ENCODE measurements around the gene CFAP57.
"Not testable (repeated sequence)": the region's sequence is repeated elsewhere in the genome, so short reads cannot be mapped to it uniquely, and the experiment has no call there.

The CFAP57 gene

GRCh38 chr1:43172527-43172972, 420 bp downstream of the CFAP57 start:
- peak; percentile 71 to 80 (median 78) for DNase-seq (ENCODE audit: low read depth in 3 of 3)

DNA sequence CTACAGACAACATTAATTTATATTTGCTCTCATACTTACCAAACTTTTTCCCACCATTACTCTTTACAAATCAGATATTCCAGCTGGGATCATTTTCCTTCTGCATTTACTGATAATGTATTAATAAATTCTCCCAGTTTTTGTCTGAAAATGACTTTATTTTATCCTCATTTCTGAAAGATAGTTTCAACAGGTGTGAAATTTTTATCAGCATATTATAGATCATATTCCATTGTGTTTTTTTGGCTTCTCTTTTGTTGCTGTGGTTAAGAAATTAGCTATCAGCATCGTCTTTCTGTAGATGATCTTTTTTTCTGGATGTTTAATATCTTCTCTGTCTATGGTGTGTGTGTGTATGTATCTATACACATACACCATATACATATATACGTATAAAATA, 2.7 kb downstream of the CFAP57 start:
- DNase-seq (ENCODE audit: low read depth in 3 of 3) = no peak

DNA sequence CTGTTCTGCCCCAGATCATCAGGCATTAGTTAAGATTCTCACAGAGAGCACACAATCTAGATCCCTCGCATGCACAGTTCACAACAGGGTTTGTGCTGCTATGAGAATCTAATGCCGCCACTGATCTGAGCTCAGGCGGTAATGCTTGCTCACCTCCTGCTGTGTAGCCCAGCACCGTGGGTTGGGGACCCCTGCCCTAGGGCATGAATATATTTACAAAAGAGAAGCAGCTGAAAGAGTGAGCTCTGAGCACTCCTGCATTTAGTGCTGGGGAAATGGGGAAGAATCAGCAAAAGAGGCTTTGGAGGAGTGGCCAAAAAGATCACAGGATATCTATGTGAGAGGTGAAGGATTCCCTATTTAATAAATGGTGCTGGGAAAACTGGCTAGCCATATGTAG, 5.6 kb downstream of the CFAP57 start:
- DNase-seq (ENCODE audit: low read depth in 3 of 3) = no peak

DNA sequence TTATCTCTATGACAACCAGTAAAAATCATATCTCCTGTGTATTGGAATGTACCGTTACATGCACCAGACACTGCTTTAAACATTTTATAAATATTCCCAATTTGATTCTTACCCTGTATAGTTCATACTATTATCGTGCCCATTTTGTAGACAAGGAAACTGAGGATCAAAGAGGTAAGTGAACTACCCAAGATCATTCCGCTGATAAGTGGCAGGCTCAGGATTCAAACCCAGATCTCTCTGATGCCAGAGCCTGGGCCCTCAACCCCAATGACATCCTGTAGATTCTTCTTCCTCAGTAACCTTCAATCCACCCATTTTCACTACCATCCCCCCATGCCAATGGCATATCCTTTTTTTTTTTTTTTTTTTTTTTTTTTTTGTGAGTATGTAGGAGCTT, 12.3 kb downstream of the CFAP57 start:
- DNase-seq (ENCODE audit: low read depth in 3 of 3) = no peak

DNA sequence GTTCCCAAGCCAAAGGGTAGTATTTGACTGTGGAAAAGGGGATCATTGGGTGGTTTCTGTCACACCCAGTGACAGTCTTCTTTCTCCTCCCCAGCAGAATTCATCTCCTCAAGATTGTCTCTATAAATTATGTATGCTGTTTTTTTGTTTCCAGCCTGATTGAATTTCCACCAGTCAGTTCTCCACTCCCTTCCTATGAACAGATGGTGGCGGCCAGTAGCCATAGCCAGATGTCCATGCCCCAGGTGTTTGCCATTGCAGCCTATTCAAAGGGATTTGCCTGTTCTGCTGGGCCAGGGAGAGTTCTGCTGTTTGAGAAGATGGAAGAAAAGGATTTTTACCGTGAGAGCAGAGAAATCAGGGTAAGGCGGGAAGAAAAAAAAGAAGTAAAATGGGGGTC, 12.9 kb downstream of the CFAP57 start:
- DNase-seq (ENCODE audit: low read depth in 3 of 3) = no peak

DNA sequence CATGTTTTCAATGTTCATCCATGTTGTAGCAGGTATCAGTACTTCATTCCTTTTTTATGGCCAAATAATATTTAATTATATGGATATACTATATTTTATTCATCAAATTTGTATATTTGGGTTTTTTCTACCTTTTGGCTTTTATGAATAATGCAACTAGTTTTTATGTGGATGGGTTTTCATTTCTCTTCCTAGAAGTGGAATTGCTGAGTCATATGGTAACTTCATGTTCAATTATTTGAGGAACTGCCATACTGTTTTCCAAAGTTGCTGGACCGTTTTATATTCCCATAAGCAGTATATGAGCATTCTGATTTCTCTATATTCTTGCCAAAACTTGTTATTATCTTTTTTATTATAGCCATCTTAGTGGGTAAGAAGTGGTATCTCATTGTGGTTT, 16.0 kb downstream of the CFAP57 start:
- no peak for DNase-seq (ENCODE audit: low read depth in 3 of 3)

- DNase-seq (ENCODE audit: low read depth in 3 of 3) = no peak
These were observed 22.4 kb downstream of the CFAP57 start for GRCh38 chr1:43194509-43194908.

DNA sequence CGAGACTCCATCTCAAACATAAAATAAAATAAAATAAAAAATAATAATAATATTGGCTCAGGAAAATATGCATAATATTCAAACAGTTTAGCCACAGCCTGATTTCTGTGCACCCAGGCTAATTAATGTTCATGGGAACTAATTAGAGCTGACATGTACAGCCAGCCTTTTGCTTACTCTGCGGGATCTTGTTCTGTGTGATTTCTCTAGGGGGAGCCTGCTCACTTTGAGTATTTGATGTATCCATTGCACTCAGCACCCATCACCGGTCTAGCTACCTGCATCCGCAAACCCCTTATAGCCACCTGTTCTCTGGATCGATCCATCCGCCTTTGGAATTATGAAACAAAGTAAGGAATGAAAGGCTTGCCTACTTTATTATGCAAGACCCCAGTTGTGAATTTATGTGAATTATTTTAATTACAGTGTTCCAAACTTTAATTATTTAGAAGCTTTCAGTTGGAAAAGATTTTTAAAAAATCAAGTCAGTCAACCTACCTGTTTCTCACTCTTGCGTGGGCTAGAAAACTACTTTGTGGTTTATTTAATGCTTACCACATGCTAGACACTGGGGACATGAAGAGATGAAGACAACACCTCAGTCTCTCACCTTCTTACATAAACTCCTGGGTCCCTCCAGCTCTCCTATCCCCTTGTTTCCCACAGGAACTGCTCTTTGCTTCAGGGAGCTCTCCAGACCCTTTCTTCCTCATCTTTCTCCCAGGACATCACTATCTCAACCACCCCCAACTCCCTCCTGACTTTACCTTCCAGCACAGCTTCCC, 25.4 kb downstream of the CFAP57 start:
- no peak for DNase-seq (ENCODE audit: low read depth in 3 of 3)

GRCh38 chr1:43199093-43199726, 27.1 kb downstream of the CFAP57 start:
- DNase-seq (ENCODE audit: low read depth in 3 of 3) = no peak

- no peak for DNase-seq (ENCODE audit: low read depth in 3 of 3)
These were observed 31.7 kb downstream of the CFAP57 start for GRCh38 chr1:43203859-43204258.

DNA sequence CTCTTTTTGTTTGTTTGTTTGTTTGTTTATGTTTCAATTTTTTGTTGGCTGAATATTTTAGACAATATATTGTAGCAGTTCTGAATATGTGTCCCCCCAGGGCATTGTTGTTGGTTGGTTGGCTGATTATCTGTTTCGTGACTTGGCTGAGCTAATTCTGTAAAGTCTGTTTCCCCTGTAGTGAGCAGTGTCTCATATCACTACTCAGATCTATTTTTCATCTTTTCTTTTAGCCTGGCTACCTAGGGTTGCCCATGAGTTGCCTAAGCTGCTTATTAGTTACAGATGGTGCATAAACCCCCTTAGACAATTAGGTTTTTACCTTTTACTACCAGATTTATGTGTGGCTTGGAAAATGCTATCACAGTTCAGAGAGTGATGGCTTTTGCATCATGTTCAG, 32.3 kb downstream of the CFAP57 start:
- DNase-seq (ENCODE audit: low read depth in 3 of 3) = no peak

DNA sequence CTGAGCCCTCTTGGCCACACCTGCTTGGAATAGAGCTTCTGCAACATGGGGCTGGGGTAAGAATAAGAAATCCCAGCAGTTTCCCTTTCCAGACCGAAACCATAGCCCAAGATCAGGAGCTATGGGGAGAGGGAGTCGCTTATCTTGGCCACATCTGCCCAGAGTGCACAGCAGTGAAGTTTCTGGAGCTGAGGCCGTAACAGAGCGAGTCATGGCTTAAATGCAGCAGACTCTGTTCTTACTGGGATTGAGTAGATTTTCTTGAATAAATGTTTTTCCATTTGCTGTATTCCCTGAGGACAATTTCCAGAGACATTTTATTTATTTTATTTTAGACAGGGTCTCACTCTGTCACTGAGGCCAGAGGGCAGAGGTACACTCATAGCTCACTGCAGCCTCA, 33.5 kb downstream of the CFAP57 start:
- no peak for DNase-seq (ENCODE audit: low read depth in 3 of 3)

- no peak for DNase-seq (ENCODE audit: low read depth in 3 of 3)
These were observed 34.6 kb downstream of the CFAP57 start for GRCh38 chr1:43206600-43207228.

DNA sequence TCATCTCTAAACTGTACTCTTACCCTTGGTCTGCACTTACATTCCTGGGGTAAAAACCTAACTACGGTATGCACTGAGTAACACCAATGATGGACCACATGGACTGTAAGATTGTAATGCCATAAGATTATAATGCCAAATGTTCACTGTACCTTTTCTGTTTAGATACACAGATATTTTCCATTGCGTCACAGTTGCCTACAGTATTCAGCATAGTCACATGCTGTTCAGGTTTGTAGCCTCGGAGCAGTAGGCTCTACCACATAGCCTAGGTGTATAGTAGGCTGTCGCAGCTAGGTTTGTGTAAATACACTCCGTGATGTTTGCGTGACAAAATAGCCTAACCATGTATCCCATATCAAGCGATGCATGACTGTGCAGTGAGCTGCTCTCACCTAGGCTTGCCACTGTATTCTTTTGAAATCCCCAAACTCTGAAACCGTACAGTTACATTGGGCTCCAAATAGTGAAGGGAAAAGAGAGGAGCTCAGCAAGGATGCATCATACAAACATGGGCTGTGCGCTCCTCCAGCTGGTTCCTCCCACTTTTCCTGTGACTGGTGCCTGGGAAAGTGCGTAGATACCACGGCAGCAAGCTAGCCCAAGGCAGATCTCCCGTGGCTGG, 35.2 kb downstream of the CFAP57 start:
- DNase-seq (ENCODE audit: low read depth in 3 of 3) = no peak

GRCh38 chr1:43208277-43208676, 36.1 kb downstream of the CFAP57 start:
- not testable (repeated sequence) for DNase-seq (ENCODE audit: low read depth in 3 of 3)

- DNase-seq (ENCODE audit: low read depth in 3 of 3) = no peak
These were observed 42.6 kb downstream of the CFAP57 start for GRCh38 chr1:43214501-43215444.

DNA sequence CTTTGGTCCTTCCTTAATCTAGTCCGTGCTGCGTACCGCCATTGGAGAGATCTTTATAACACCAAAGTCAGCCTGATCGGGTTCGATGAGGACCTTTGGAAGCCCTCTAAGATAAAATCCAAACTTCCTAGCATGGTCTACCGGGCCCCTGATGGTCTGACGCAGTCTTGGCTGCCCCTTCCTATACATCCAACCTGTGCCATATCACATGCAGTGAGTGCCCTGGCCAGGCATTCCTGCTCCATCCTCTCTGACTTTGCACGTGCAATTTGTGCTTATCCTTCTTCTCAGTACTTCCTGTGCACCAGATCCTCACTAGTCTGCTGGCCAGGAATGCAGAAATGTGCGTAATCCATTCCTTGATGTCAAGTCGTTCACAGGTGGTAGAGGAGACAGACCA, 45.6 kb downstream of the CFAP57 start:
- DNase-seq (ENCODE audit: low read depth in 3 of 3) = no peak

- no peak for DNase-seq (ENCODE audit: low read depth in 3 of 3)
These were observed 49.0 kb downstream of the CFAP57 start for GRCh38 chr1:43220905-43221778.

DNA sequence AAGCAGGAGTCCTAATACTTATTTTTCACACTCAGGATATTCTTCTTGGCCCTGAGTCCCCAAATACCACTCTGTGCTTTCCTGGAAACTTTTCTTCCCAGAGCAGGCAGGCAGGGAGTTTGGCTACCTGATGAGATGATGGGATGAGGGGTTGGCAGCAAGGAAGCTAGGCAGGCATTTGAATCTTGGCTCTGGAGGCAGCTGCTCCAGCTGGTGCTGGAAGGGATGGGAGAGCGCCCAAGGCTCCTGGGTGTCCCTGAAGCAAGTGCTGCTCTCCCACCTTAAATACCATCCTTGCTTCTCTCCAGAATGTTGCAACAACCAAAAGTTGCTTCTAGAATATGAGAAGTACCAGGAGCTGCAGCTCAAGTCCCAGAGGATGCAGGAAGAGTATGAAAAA, 49.7 kb downstream of the CFAP57 start:
- no peak for DNase-seq (ENCODE audit: low read depth in 3 of 3)

- DNase-seq (ENCODE audit: low read depth in 3 of 3) = no peak
These were observed 50.7 kb downstream of the CFAP57 start for GRCh38 chr1:43222879-43223278.
